Neuron (in vitro differentiated cells): ENCODE measurements around the gene ZFX.

Source experiments
- H2AFZ ChIP-seq: one replicate; pipeline ENCODE4 v1.6.1; 2013; ENCODE audit warnings: low read depth, mild to moderate bottlenecking, inconsistent platforms, low read length, moderate library complexity
- H3K27me3 ChIP-seq: one replicate; pipeline ENCODE4 v1.6.1; 2013; ENCODE audit warnings: low read length; ENCODE audit not compliant: insufficient read depth
- H3K36me3 ChIP-seq: one replicate; pipeline ENCODE4 v1.6.1; 2013; ENCODE audit warnings: low read length; ENCODE audit not compliant: insufficient read depth
- H3K4me1 ChIP-seq: one replicate; pipeline ENCODE4 v1.6.1; 2013; ENCODE audit warnings: low read length; ENCODE audit not compliant: insufficient read depth
- H3K4me3 ChIP-seq: 2 replicates; pipeline ENCODE4 v1.5.1; 2013; ENCODE audit warnings: mild to moderate bottlenecking, low read length, moderate library complexity
- H3K9me3 ChIP-seq: one replicate; pipeline ENCODE4 v1.6.1; 2013; ENCODE audit warnings: low read length

The ZFX gene

DNA sequence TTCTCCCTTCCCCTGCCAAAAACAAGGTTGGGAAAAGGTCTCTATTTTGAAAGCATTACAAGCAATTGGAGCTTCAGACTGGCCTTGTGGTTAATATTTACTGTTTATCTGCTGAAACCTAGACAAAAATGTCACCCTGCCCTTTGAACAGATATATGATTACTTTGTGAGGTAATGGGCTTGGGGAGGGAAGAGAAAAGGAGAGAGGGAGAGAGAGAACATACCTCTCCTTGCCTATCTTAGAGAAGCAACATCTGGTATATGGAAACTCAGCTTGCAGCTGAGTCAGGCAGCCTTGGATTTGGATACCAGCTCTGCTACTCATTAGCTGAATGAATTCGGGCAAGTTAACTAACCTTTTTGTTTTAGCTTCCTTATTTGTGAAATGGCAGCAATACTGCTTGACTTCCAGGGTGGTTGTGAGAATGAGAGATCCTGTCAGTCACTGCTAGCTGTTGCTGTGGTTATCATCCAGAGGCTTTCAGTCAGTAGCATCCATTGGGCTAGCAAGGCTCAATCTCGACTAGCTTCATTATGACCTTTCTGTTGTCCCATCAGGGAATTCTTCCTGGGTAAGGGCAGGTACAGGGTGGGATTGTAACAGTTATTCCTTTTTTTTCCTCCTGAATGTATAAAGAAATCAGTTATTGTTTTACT lies 41.1 kb downstream of the ZFX start:
- H2AFZ ChIP-seq, result no peak overlapping the region
- H3K4me1 ChIP-seq, result no peaks in the 10 kb centered on the region
- peaks cover 18% of the 10 kb centered on the region for H3K36me3 ChIP-seq
- no peak overlapping the region for H3K4me3 ChIP-seq
- no peaks in the 10 kb centered on the region for H3K27me3 ChIP-seq
- H3K9me3 ChIP-seq, result no peaks in the 10 kb centered on the region

DNA sequence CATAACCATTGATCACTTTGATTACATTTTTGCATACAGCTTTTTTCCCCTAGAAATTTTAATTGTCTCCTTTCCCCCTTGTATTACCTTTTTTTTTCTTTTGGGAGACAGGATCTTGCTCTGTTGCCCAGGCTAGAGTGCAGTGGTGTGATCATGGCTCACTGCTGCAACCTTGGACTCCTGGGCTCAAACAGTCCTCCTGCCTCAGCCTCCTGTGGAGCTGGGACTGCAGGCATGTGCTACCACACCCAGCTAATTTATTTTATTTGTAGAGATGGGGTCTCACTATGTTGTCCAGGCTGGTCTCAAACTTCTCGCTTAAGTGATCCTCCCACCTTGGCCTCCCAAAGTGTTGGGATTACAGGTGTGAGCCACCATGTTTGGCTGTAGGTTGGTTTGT lies 47.0 kb downstream of the ZFX start:
- no peak overlapping the region for H3K4me3 ChIP-seq
- H3K9me3 ChIP-seq, result no peaks in the 10 kb centered on the region
- no peaks in the 10 kb centered on the region for H3K27me3 ChIP-seq
- no peaks in the 10 kb centered on the region for H3K36me3 ChIP-seq
- H2AFZ ChIP-seq, result no peak overlapping the region
- no peaks in the 10 kb centered on the region for H3K4me1 ChIP-seq

- Histone ChIP-seq H3K36me3 (peaks cover 11% of the 10 kb centered on the region), H3K27me3 (no peaks in the 10 kb centered on the region), H3K4me3 (no peak overlapping the region), H3K9me3 (no peaks in the 10 kb centered on the region), H3K4me1 (no peaks in the 10 kb centered on the region), H2AFZ (no peak overlapping the region)
These were observed 48.6 kb downstream of the ZFX start for GRCh38 chrX:24198101-24198500.

GRCh38 chrX:24200133-24200532 lies 50.6 kb downstream of the ZFX start:
- Histone ChIP-seq H3K9me3 (no peaks in the 10 kb centered on the region), H3K4me1 (no peaks in the 10 kb centered on the region), H3K27me3 (no peaks in the 10 kb centered on the region), H3K36me3 (peaks cover 21% of the 10 kb centered on the region), H2AFZ (no peak overlapping the region), H3K4me3 (no peak overlapping the region)

DNA sequence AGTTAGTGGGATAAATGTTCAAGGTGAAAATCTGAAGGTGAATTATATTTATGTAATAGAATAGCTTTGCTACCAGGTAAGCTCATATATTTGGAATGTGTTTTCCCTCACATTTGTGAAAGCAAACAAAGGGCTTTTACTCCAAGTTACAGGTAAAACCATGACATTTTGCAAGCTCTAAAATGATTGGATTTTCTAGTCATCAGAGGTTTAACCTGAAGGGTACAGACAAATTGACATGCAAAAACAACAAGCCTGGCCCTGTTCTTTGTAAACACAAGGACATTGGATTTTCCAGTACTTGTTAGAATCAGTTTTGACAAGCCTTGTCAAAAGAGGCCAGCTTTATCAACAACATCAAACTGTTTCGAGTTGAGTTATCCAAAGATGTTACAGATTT lies 51.7 kb downstream of the ZFX start:
- Histone ChIP-seq H3K27me3 (no peaks in the 10 kb centered on the region), H2AFZ (no peak overlapping the region), H3K36me3 (peaks cover 24% of the 10 kb centered on the region), H3K4me1 (no peaks in the 10 kb centered on the region), H3K9me3 (no peaks in the 10 kb centered on the region), H3K4me3 (no peak overlapping the region)

DNA sequence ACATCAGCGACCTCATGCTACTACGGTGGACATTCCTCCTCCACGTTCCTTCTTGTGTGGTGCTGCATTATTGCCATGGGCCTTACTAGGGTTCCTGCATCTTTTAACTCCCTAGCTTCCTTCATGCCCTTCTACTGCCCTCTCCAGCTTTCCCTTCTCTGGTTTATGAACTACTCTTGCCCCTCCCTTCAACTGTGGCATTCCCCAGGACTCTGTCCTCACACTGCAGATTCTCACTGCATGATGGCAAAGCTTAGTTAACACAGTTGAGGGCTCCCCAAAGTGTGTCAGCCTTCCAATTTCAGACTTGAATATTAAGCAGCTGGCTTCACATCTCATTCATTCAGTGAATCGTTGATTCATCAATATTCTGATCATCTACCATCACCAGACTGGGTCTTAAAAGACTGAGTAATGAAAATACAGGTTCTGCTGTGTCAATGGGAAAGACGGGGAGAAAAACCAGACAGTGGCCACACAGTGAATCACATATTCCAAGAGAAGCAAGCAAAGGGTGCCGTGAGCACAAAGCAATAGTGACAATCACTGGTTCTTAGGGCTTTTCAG lies 53.0 kb downstream of the ZFX start:
- H2AFZ ChIP-seq, result no peak overlapping the region
- H3K36me3 ChIP-seq, result peaks cover 29% of the 10 kb centered on the region

DNA sequence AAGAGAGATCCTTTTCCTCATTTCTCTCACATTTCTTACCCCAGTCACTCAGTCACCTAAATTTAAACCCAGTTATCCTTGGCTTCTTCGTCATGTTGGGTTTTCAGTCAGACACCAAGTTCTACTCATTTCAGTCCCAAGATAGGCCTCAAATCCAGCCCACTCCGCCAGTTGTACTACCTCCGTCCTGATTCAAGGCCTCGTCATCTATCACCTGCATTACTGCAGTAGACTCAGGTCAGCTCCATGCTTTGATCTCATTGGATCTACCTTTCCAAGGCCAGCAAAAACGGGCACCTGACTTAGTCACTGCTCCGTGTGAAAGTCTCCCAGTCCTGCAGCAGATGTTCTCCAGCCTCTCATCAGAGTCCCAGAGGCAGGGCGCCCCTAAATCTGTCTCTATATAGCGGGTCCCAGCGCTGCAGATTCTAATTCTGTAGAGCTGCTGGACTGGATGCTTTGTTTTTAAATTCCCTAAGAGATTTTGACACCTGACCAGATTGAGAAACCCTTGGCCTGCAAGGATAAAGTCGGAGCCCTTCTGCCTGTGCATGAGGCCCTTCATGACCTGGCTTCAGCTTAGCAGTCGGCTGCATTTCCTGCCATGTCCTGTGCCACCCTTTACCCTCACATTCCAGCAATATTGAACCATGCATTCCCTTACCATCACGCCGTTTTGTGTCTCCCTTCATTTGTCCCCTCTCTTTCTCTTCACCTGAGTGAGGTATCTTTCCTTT lies 53.7 kb downstream of the ZFX start:
- Histone ChIP-seq H2AFZ (no peak overlapping the region), H3K4me3 (no peak overlapping the region), H3K27me3 (no peaks in the 10 kb centered on the region), H3K9me3 (no peaks in the 10 kb centered on the region), H3K36me3 (peaks cover 36% of the 10 kb centered on the region), H3K4me1 (no peaks in the 10 kb centered on the region)

More for the DNA sequence above, 53.0 kb downstream of the ZFX start:
- no peaks in the 10 kb centered on the region for H3K27me3 ChIP-seq
- H3K4me1 ChIP-seq, result no peaks in the 10 kb centered on the region
- no peaks in the 10 kb centered on the region for H3K9me3 ChIP-seq
- no peak overlapping the region for H3K4me3 ChIP-seq

DNA sequence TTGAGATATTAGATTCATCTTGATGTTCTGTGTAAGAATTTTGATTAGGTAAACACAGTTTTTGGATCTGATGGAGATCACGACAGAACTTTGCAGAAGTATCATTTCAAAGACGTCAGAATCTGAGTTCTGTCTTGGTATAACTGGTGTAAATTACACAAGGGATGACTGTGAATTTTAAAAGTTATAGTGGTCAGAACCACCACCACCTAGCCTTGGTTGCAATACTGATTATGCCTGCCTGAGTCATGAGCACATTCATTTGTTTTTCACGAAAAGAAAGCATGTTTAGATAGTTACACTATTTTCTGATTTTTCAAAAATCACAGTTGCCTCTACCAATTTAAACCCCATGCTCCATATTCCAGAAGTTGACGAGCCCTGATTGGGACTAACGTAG lies 54.8 kb downstream of the ZFX start:
- no peak overlapping the region for H3K4me3 ChIP-seq
- H3K9me3 ChIP-seq, result no peaks in the 10 kb centered on the region
- H2AFZ ChIP-seq, result no peak overlapping the region
- H3K27me3 ChIP-seq, result no peaks in the 10 kb centered on the region
- H3K36me3 ChIP-seq, result peaks cover 47% of the 10 kb centered on the region
- H3K4me1 ChIP-seq, result no peaks in the 10 kb centered on the region

GRCh38 chrX:24204958-24205357 lies 55.4 kb downstream of the ZFX start:
- Histone ChIP-seq H3K4me3 (no peak overlapping the region), H2AFZ (no peak overlapping the region), H3K4me1 (no peaks in the 10 kb centered on the region), H3K27me3 (no peaks in the 10 kb centered on the region), H3K36me3 (peaks cover 53% of the 10 kb centered on the region), H3K9me3 (no peaks in the 10 kb centered on the region)

DNA sequence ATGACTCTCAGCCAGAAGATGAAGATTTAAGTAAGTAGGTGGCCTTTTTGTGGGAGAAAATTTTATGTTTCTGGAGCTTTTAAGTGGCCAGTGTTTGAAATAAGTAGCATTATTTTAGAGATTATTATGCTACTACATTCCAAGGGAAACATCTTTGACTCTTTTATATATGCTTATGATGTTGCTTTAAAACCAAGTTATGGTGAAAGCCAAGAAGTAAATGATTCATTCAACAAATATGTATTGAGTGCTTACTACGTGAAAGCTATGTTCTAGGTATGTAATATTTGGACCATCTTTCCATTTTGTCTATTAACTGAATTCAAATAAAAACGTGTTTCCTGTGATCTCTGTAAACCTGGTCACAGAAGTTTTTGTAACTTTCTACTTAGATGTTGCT lies 58.3 kb downstream of the ZFX start:
- no peak overlapping the region for H3K4me3 ChIP-seq
- H3K27me3 ChIP-seq, result no peaks in the 10 kb centered on the region
- H3K9me3 ChIP-seq, result no peaks in the 10 kb centered on the region
- H3K36me3 ChIP-seq, result peaks cover 73% of the 10 kb centered on the region
- H2AFZ ChIP-seq, result no peak overlapping the region
- H3K4me1 ChIP-seq, result no peaks in the 10 kb centered on the region

- no peak overlapping the region for H2AFZ ChIP-seq
- no peaks in the 10 kb centered on the region for H3K9me3 ChIP-seq
- no peak overlapping the region for H3K4me3 ChIP-seq
- H3K36me3 ChIP-seq, result peaks cover 68% of the 10 kb centered on the region
- H3K27me3 ChIP-seq, result no peaks in the 10 kb centered on the region
- H3K4me1 ChIP-seq, result no peaks in the 10 kb centered on the region
These were observed 59.1 kb downstream of the ZFX start for GRCh38 chrX:24208496-24209240.

DNA sequence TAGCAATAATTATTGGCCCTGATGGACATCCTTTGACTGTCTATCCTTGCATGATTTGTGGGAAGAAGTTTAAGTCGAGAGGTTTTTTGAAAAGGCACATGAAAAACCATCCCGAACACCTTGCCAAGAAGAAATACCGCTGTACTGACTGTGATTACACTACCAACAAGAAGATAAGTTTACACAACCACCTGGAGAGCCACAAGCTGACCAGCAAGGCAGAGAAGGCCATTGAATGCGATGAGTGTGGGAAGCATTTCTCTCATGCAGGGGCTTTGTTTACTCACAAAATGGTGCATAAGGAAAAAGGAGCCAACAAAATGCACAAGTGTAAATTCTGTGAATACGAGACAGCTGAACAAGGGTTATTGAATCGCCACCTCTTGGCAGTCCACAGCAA lies 60.7 kb downstream of the ZFX start:
- no peak overlapping the region for H2AFZ ChIP-seq
- H3K4me1 ChIP-seq, result no peaks in the 10 kb centered on the region
- no peaks in the 10 kb centered on the region for H3K9me3 ChIP-seq
- peaks cover 64% of the 10 kb centered on the region for H3K36me3 ChIP-seq
- H3K4me3 ChIP-seq, result no peak overlapping the region
- H3K27me3 ChIP-seq, result no peaks in the 10 kb centered on the region

GRCh38 chrX:24214568-24214967 lies 65.0 kb downstream of the ZFX start:
- Histone ChIP-seq H3K36me3 (peaks cover 36% of the 10 kb centered on the region), H2AFZ (no peak overlapping the region), H3K27me3 (no peaks in the 10 kb centered on the region), H3K9me3 (no peaks in the 10 kb centered on the region), H3K4me1 (no peaks in the 10 kb centered on the region), H3K4me3 (no peak overlapping the region)
